Stimulated activated naive CD8-positive, alpha-beta T cell treated with anti-CD3 and anti-CD28 coated beads, Interleukin-15, Interleukin-2, amounts not matched to agents 100 ng/mL and 50 ng/mL, for 24 hours (primary cell): Measurements from ENCODE around the gene TRIP4.
A peak's percentile ranks its signal among the peaks of the same experiment; 100 is the strongest.

Experiments used
- H3K27ac Mint-ChIP-seq: one replicate; pipeline ENCODE4 v1.8.0; 2021; ENCODE audit warnings: mild to moderate bottlenecking, mixed read lengths
- H3K27me3 Mint-ChIP-seq: one replicate; pipeline ENCODE4 v1.8.0; 2021; ENCODE audit warnings: mixed read lengths
- H3K36me3 Mint-ChIP-seq: one replicate; pipeline ENCODE4 v1.8.0; 2021; ENCODE audit warnings: low read depth, mixed read lengths
- H3K4me1 Mint-ChIP-seq: one replicate; pipeline ENCODE4 v1.8.0; 2021; ENCODE audit warnings: low read depth, mixed read lengths
- H3K4me3 Mint-ChIP-seq: one replicate; pipeline ENCODE4 v1.8.0; 2021; ENCODE audit warnings: mild to moderate bottlenecking, mixed read lengths
- H3K9me3 Mint-ChIP-seq: one replicate; pipeline ENCODE4 v1.8.0; 2021; ENCODE audit warnings: mixed read lengths

Gene TRIP4

GRCh38 chr15:64422697-64423096, 35.1 kb downstream of the TRIP4 start:
- H3K27me3 Mint-ChIP-seq: no peaks in the 10 kb centered on the region
- no peak overlapping the region for H3K27ac Mint-ChIP-seq
- peaks cover 14% of the 10 kb centered on the region for H3K4me1 Mint-ChIP-seq
- H3K4me3 Mint-ChIP-seq: no peak overlapping the region
- H3K9me3 Mint-ChIP-seq: no peaks in the 10 kb centered on the region
- peaks cover 40% of the 10 kb centered on the region for H3K36me3 Mint-ChIP-seq

- peaks cover 34% of the 10 kb centered on the region for H3K36me3 Mint-ChIP-seq
- peaks cover 27% of the 10 kb centered on the region for H3K4me1 Mint-ChIP-seq
- H3K9me3 Mint-ChIP-seq: no peaks in the 10 kb centered on the region
- H3K4me3 Mint-ChIP-seq: no peak overlapping the region
- H3K27ac Mint-ChIP-seq: peak overlapping the region; percentile 2
- H3K27me3 Mint-ChIP-seq: no peaks in the 10 kb centered on the region
Measured at GRCh38 chr15:64423970-64424369, 36.3 kb downstream of the TRIP4 start.

DNA sequence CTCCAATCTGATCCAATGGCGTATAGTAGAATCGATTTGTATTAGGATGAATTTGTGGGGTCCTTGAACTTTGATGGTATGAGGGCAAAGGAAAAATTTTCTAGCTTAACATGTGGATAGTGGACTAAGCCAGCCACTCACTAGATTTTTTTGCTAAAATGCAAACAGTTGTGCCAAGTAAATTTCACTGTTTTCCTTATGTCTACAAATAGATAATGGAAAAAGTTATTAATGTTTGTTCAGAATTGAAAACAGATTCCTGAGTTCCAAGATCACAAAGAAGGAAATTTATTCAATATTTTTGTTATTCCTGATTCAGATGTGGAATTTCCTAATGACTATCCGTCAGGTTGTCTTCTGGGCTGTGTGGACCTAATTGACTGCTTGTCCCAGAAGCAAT, 37.6 kb downstream of the TRIP4 start:
- Mint-ChIP-seq H3K36me3 (peaks cover 34% of the 10 kb centered on the region), H3K4me3 (no peak overlapping the region), H3K27me3 (no peaks in the 10 kb centered on the region), H3K27ac (peak overlapping the region; percentile 3), H3K4me1 (peaks cover 38% of the 10 kb centered on the region), H3K9me3 (no peaks in the 10 kb centered on the region)

- Mint-ChIP-seq H3K27me3 (no peaks in the 10 kb centered on the region), H3K4me1 (peaks cover 48% of the 10 kb centered on the region), H3K4me3 (no peak overlapping the region), H3K27ac (peak overlapping the region; percentile 57), H3K36me3 (peaks cover 42% of the 10 kb centered on the region), H3K9me3 (no peaks in the 10 kb centered on the region)
Measured at GRCh38 chr15:64426845-64427465, 39.3 kb downstream of the TRIP4 start.

DNA sequence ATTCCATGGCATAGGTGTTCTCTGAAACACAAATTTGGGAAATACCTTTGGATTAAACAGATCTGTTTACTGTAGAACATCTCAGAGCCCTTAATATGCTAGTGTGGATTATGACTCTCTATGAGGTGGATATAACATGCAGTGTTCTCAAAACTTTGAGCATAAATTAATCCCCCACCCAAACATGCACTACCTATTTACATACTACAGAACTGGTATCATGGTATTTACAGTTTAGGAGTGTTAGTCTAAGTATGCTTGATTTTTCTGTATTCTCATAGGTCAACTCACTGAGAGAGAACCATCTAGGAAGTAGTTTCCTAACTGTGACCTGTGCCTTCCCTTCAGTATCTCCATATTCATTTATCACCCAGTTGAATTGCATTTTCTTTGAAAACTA, 41.8 kb downstream of the TRIP4 start:
- no peaks in the 10 kb centered on the region for H3K27me3 Mint-ChIP-seq
- H3K9me3 Mint-ChIP-seq: no peaks in the 10 kb centered on the region
- peaks cover 48% of the 10 kb centered on the region for H3K4me1 Mint-ChIP-seq
- H3K36me3 Mint-ChIP-seq: peaks cover 28% of the 10 kb centered on the region
- H3K4me3 Mint-ChIP-seq: peak overlapping the region; percentile 49
- H3K27ac Mint-ChIP-seq: peak overlapping the region; percentile 86

- Mint-ChIP-seq H3K27me3 (no peaks in the 10 kb centered on the region), H3K4me1 (peaks cover 48% of the 10 kb centered on the region), H3K36me3 (peaks cover 24% of the 10 kb centered on the region), H3K4me3 (peak overlapping the region; percentile 49), H3K27ac (peak overlapping the region; percentile 86), H3K9me3 (no peaks in the 10 kb centered on the region)
Measured at GRCh38 chr15:64430000-64430735, 42.5 kb downstream of the TRIP4 start.

GRCh38 chr15:64437982-64438381, 50.3 kb downstream of the TRIP4 start:
- Mint-ChIP-seq H3K4me1 (peaks cover 41% of the 10 kb centered on the region), H3K4me3 (no peak overlapping the region), H3K36me3 (peaks cover 11% of the 10 kb centered on the region), H3K27ac (peak overlapping the region; percentile 80), H3K9me3 (no peaks in the 10 kb centered on the region), H3K27me3 (no peaks in the 10 kb centered on the region)

DNA sequence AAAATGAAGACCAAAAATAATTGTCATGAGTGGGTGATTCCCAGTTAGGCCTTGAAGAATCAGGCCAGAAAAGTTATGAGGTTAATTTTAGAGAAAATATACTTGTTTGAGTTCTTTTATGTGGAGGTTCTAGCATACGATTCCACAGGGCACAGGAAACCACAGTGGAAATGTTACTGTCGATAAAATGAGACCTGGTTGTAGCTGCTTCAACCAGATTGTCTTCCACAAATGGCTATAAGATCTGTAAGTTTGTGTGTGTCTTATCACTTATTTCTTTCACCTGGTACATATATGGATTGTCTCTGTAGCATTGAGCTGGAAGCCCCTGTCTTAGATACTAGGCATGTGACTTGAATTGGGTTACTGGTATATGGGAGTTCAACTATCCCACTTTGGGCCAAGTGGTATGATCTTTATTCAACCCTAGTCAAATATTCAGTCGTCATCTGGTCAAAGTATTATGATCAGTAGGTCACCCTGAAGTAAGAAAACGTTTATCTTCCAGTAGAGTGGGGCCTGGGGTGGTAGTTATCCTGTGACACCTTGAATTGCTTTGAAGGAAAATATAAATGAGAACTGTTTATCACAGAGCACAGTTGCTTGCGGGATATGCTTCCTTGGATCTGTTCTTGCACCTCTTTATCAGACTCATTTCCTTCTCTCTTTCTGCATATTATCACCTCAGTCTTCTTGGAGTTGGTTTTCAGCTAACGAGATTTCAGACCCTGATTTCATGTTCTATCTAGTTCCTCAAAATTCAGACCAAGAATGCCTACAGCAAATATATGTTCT, 51.2 kb downstream of the TRIP4 start:
- H3K4me1 Mint-ChIP-seq: peaks cover 50% of the 10 kb centered on the region
- no peaks in the 10 kb centered on the region for H3K27me3 Mint-ChIP-seq
- no peak overlapping the region for H3K4me3 Mint-ChIP-seq
- peaks cover 11% of the 10 kb centered on the region for H3K36me3 Mint-ChIP-seq
- no peaks in the 10 kb centered on the region for H3K9me3 Mint-ChIP-seq
- H3K27ac Mint-ChIP-seq: peak overlapping the region; percentile 80

DNA sequence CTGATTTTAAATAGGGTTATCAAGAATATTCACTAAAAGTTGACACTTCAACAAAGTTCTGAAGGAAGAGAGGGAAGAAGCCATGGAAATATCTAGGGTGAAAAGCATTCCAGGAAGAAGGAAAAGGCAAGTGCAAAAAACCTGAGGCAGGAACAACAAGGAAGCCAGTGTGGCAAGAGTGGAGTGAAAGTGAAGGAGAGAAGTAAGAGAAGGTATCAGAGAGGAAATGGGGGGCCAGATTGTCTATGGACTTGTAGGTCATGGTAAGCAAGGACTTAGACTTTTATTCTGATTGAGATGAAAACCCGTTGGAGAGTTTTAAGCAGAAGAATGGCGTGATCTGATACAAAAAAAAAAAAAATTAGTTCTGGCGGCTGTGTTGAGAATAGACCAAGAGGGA, 54.2 kb downstream of the TRIP4 start:
- Mint-ChIP-seq H3K27me3 (no peaks in the 10 kb centered on the region), H3K9me3 (no peaks in the 10 kb centered on the region), H3K4me1 (peaks cover 66% of the 10 kb centered on the region), H3K36me3 (peaks cover 7% of the 10 kb centered on the region), H3K4me3 (no peak overlapping the region), H3K27ac (peak overlapping the region; percentile 54)

DNA sequence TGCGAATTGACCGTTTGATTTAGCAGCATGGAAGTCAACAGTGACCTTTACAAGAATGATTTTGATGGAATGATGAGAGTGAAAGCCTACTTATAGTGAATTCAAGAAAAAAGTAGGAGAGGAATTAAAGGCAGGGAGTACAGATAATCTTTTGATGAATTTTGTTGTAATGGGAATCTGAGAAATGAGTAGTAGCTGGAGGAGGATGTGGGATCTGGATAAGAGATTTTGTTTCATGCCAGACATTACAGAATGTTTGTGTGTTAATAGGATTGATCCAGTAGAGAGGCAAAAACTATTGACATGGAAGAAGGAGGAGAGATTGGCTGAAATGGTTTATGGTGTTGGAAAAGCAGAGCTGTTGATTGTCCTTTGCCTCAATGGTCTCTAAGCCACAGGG, 55.4 kb downstream of the TRIP4 start:
- Mint-ChIP-seq H3K4me1 (peaks cover 67% of the 10 kb centered on the region), H3K27ac (peak overlapping the region; percentile 98), H3K27me3 (no peaks in the 10 kb centered on the region), H3K4me3 (no peak overlapping the region), H3K36me3 (peaks cover 16% of the 10 kb centered on the region), H3K9me3 (no peaks in the 10 kb centered on the region)

DNA sequence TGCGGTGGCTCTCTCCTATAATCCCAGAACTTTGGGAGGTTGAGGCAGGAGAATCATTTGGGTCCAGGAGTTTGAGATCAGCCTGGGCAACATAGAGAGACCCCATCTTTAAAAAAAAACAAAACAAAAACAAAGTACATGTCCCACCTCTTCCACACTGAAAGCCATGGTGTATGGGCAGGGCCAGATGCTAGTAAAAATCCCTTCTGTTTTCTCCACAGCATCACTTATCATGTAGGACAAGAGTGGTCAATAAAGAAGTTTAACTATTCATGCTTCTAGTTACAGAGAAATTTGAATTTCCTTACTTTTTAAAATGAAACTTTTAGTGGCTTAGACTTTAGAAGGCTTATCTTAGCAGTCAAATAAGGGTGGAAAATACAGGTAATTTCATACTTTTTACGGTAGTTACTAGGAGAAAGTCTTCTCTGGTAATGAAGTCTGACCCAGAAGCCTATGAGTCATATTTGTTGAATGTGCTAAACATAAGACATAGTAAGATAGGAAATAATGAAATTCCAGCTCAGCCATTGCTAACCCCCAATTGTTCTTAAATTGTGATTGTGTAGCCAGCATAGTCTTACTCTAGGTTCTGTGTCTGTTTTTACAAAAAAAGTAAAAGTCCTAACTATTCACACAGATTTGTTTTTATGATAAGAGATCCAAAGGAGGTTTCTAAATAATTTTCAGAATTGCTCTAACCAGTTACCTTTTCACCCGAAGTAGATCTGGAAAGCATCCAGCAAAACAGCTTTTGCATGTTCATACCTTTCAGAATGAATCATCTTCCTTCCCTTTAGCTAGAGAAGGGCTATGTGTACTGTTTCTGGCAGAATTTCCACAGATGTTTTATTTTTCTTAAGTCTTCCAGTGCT, 56.3 kb downstream of the TRIP4 start:
- Mint-ChIP-seq H3K27me3 (no peaks in the 10 kb centered on the region), H3K4me1 (peaks cover 64% of the 10 kb centered on the region), H3K27ac (peak overlapping the region; percentile 98), H3K36me3 (peaks cover 24% of the 10 kb centered on the region), H3K9me3 (no peaks in the 10 kb centered on the region), H3K4me3 (peak overlapping the region; percentile 77)

GRCh38 chr15:64444836-64445235, 57.2 kb downstream of the TRIP4 start:
- Mint-ChIP-seq H3K9me3 (no peaks in the 10 kb centered on the region), H3K4me1 (peaks cover 61% of the 10 kb centered on the region), H3K36me3 (peaks cover 27% of the 10 kb centered on the region), H3K27me3 (no peaks in the 10 kb centered on the region), H3K27ac (peak overlapping the region; percentile 98), H3K4me3 (peak overlapping the region; percentile 77)

DNA sequence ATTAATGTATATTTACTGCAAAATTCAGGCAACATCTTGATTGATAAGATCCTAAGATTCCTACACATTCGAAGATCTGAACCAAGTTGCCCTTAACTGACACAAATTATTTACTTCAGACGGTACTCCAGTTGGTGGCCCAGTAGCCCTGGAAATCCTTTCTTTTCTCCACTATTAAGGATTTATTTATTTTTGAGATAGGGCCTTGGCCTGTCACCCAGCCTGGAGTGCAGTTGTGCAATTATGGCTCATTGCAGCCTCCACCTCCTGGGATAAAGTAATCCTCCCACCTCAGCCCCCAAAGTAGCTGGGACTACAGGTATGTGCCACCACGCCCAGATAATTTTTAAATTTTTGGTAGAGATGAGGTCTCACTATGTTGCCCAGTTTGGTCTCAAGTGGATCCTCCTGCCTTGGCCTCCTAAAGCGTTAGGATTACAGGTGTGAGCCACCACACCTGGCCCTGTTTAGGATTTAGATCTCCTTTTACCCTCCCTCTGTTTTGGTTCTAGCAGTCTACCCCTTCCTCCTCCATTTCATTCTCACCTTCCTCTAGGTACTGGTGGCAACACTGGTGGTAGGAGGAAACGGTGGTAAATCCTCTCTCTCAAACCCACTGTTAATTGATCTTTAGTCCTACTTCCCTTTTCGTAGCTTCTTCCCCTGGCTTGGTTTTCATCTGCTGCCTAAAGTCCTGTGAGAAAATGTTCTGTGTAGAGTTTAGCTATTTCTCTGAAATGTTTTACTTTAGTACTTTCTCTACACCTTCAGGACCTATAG, 60.1 kb downstream of the TRIP4 start:
- no peaks in the 10 kb centered on the region for H3K27me3 Mint-ChIP-seq
- H3K9me3 Mint-ChIP-seq: no peaks in the 10 kb centered on the region
- H3K4me1 Mint-ChIP-seq: peaks cover 57% of the 10 kb centered on the region
- no peak overlapping the region for H3K4me3 Mint-ChIP-seq
- H3K27ac Mint-ChIP-seq: peak overlapping the region; percentile 66
- peaks cover 22% of the 10 kb centered on the region for H3K36me3 Mint-ChIP-seq
